K562 (cell line): Measurements from ENCODE around the gene CPTP.
"Not testable (repeated sequence)": the region's sequence is repeated elsewhere in the genome, so short reads cannot be mapped to it uniquely, and the experiment has no call there.

ENCODE experiments used
- ADNP ChIP-seq: fragments of 200-800 bp; sonication (Bioruptor generic); IDR thresholded peaks from 2 replicates; pipeline ENCODE4 v1.6.1; 2016; ENCODE audit warnings: missing genetic modification characterization, missing compliant biosample characterization
- ATF6 ChIP-seq: sonication (generic); formaldehyde crosslinking; IDR thresholded peaks from 2 replicates; pipeline ENCODE4 v1.4.0; 2020; ENCODE audit warnings: mild to moderate bottlenecking, missing genetic modification reagents
- CBX8 ChIP-seq: fragments of 200-600 bp; sonication (generic); IDR thresholded peaks from 2 replicates; pipeline ENCODE4 v1.6.1; 2012; ENCODE audit warnings: borderline replicate concordance, mixed run types, low read depth, mild to moderate bottlenecking, moderate library complexity, mixed read lengths, low read length, control low read depth, inconsistent platforms; ENCODE audit not compliant: poor library complexity, severe bottlenecking; ENCODE audit errors: extremely low read depth
- CTCF ChIP-seq, 3 experiments: IDR thresholded peaks in 2 of 3; conservative IDR thresholded peaks in 1 of 3; 2 replicates each; pipeline ENCODE4 v1.5.1; 2011 to 2012; ENCODE audit warnings: low read length in 3 of 3, mild to moderate bottlenecking in 3 of 3, control low read depth in 2 of 3, improper control_type of control experiment in 1 of 3, inconsistent platforms in 1 of 3, low read depth in 1 of 3, mixed read lengths in 1 of 3, moderate library complexity in 1 of 3; ENCODE audit not compliant: insufficient read depth in 2 of 3
- EGR1 ChIP-seq: fragments of 450-650 bp; conservative IDR thresholded peaks from 2 replicates; pipeline ENCODE4 v1.6.1; 2017; ENCODE audit warnings: mild to moderate bottlenecking
- FOSL1 ChIP-seq: fragments of 200-800 bp; sonication (Bioruptor generic); conservative IDR thresholded peaks from 2 replicates; pipeline ENCODE4 v1.6.1; 2016; ENCODE audit warnings: missing genetic modification characterization, missing compliant biosample characterization
- JUNB ChIP-seq: fragments of 450-650 bp; formaldehyde crosslinking; conservative IDR thresholded peaks from 2 replicates; pipeline ENCODE4 v1.4.0; 2020; ENCODE audit warnings: mild to moderate bottlenecking
- POLR2A ChIP-seq: fragments of 450-650 bp; conservative IDR thresholded peaks from 2 replicates; pipeline ENCODE4 v1.6.1; 2016
- SRF ChIP-seq, 2 experiments: fragments of 250-450, 450-650 bp in 1 of 2; sonication (Bioruptor Pico) in 1 of 2; sonication (generic) in 1 of 2; formaldehyde crosslinking; IDR thresholded peaks; 2 replicates each; pipeline versions ENCODE4 v1.5.0 to v1.5.1; 2020 to 2022; ENCODE audit warnings: mild to moderate bottlenecking in 1 of 2, missing genetic modification reagents in 1 of 2
- USF2 ChIP-seq: sonication (generic); formaldehyde crosslinking; IDR thresholded peaks from 2 replicates; pipeline ENCODE4 v1.5.0; 2020; ENCODE audit warnings: missing genetic modification reagents
- ZNF175 ChIP-seq: fragments of 200-800 bp; sonication (Bioruptor generic); IDR thresholded peaks from 2 replicates; pipeline ENCODE4 v1.6.1; 2016; ENCODE audit warnings: low read depth, mild to moderate bottlenecking, missing genetic modification characterization, missing compliant biosample characterization
- ZNF512 ChIP-seq: IDR thresholded peaks from 2 replicates; pipeline ENCODE4 v1.6.1; 2016; ENCODE audit warnings: missing genetic modification characterization, missing compliant biosample characterization
- TF ChIP-seq, protein P1 (sequence below), 2 experiments: fragments of 450-650 bp in 1 of 2; sonication (generic) in 1 of 2; formaldehyde crosslinking in 1 of 2; IDR thresholded peaks; 2 replicates each; pipeline versions ENCODE4 v1.7.1 to v1.9.0; 2016 to 2022; ENCODE audit warnings: inconsistent platforms in 1 of 2, mild to moderate bottlenecking in 1 of 2, missing genetic modification reagents in 1 of 2

DNA sequence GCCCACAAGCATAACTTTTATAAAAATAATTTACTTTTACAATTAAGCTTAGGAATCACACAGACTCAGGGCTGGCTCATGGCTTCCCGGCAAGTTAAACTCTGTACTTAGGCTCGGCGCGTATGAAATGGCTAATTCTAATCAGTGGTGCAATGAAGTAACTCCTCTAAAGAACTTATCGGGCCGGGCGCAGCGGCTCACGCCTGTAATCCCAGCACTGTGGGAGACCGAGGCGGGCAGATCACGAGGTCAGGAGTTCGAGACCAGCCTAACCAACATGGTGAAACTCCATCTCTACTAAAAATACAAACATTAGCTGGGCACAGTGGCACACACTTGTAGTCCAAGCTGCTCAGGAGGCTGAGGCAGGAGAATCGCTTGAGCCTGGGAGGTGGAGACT, 45.5 kb downstream of the CPTP start:
- TF ChIP-seq CTCF (IDR thresholded peaks at IDR 0.05 in 2 of 3, conservative IDR thresholded peaks at IDR 0.05 in 1 of 3; ENCODE audit: insufficient read depth in 2 of 3, low read depth in 1 of 3, low read length in 3 of 3); ATF6 (CRISPR knock-in tag); EGR1; SRF (CRISPR knock-in tag; IDR thresholded peaks at IDR 0.05); ZNF512 (tag); JUNB (CRISPR knock-in tag); POLR2A; CBX8; FOSL1 (tag); ZNF175; ADNP; USF2 (CRISPR knock-in tag): not testable (repeated sequence)
- TF ChIP-seq, protein P1, sequence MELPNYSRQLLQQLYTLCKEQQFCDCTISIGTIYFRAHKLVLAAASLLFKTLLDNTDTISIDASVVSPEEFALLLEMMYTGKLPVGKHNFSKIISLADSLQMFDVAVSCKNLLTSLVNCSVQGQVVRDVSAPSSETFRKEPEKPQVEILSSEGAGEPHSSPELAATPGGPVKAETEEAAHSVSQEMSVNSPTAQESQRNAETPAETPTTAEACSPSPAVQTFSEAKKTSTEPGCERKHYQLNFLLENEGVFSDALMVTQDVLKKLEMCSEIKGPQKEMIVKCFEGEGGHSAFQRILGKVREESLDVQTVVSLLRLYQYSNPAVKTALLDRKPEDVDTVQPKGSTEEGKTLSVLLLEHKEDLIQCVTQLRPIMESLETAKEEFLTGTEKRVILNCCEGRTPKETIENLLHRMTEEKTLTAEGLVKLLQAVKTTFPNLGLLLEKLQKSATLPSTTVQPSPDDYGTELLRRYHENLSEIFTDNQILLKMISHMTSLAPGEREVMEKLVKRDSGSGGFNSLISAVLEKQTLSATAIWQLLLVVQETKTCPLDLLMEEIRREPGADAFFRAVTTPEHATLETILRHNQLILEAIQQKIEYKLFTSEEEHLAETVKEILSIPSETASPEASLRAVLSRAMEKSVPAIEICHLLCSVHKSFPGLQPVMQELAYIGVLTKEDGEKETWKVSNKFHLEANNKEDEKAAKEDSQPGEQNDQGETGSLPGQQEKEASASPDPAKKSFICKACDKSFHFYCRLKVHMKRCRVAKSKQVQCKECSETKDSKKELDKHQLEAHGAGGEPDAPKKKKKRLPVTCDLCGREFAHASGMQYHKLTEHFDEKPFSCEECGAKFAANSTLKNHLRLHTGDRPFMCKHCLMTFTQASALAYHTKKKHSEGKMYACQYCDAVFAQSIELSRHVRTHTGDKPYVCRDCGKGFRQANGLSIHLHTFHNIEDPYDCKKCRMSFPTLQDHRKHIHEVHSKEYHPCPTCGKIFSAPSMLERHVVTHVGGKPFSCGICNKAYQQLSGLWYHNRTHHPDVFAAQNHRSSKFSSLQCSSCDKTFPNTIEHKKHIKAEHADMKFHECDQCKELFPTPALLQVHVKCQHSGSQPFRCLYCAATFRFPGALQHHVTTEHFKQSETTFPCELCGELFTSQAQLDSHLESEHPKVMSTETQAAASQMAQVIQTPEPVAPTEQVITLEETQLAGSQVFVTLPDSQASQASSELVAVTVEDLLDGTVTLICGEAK (IDR thresholded peaks at IDR 0.05): not testable (repeated sequence)
- TF ChIP-seq, protein P1 (CRISPR knock-in tag; IDR thresholded peaks at IDR 0.05): not testable (repeated sequence)
